Activated T-cell treated with anti-CD3 and anti-CD28 coated beads, Interleukin-2, amount 50 U/mL, for 4 hours (primary cell): ENCODE results near the gene PRKACG. TPM values are rescaled to one million over a fixed set of nuclear protein-coding genes. Genes with fewer than 3 reads are reported as not detected.

Source experiments
- ATAC-seq, 2 donors: fragments of 200-7000 bp; cut with Tn5 transposase; one replicate each; pipeline ENCODE4 v1.10.0; 2021
- DNase-seq: peaks from one replicate; pipeline ENCODE4 v3.0.0-alpha.2; 2020
- H3K27me3 Mint-ChIP-seq: one replicate; pipeline ENCODE4 v1.8.0; 2021; ENCODE audit warnings: low read depth, mixed read lengths
- H3K36me3 Mint-ChIP-seq: one replicate; pipeline ENCODE4 v1.8.0; 2022; ENCODE audit warnings: mixed read lengths; ENCODE audit not compliant: insufficient read depth
- H3K4me1 Mint-ChIP-seq: one replicate; pipeline ENCODE4 v1.8.0; 2021; ENCODE audit warnings: low read depth, mixed read lengths
- H3K4me3 Mint-ChIP-seq: one replicate; pipeline ENCODE4 v1.8.0; 2021; ENCODE audit warnings: mild to moderate bottlenecking, moderate library complexity, mixed read lengths
- H3K9me3 Mint-ChIP-seq: one replicate; pipeline ENCODE4 v1.8.0; 2021; ENCODE audit warnings: mixed read lengths
- total RNA-seq, 3 donors: library from RNA; stranded (reverse); gene quantifications; one replicate each; pipeline ENCODE4 v1.2.1, GENCODE V29; 2021

PRKACG gene
- total RNA-seq, 3 donors from 2014 or later: not detected

- DNase-seq: peak; percentile 80
Measured at GRCh38 chr9:69035438-69036308, 21.8 kb upstream of the PRKACG start, which contains the start of gene FXN. Gene FXN (plus strand): TSS chr9:69035752. CDS start chr9:69035783, 31 bp downstream.

DNA sequence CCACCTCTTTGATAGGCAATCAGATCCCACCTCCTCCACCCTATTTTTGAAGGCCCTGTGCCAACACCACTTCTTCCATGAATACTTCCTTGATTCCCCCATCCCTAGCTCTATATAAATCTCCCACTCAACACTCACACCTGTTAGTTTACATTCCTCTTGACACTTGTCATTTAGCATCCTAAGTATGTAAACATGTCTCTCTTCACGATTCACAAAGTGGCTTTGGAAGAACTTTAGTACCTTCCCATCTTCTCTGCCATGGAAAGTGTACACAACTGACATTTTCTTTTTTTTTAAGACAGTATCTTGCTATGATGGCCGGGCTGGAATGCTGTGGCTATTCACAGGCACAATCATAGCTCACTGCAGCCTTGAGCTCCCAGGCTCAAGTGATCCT lies 20.2 kb upstream of the PRKACG start:
- H3K27me3 Mint-ChIP-seq: no peaks in the 10 kb centered on the region
- H3K4me3 Mint-ChIP-seq: no peak overlapping the region
- H3K4me1 Mint-ChIP-seq: peaks cover 34% of the 10 kb centered on the region
- H3K36me3 Mint-ChIP-seq: peaks cover 2% of the 10 kb centered on the region
- no peak for ATAC-seq
- DNase-seq: no peak
- peaks cover 4% of the 10 kb centered on the region for H3K9me3 Mint-ChIP-seq

More at GRCh38 chr9:69035438-69036308, 21.8 kb upstream of the PRKACG start, which contains the start of gene FXN:
- peaks cover 2% of the 10 kb centered on the region for H3K36me3 Mint-ChIP-seq
- peak; percentile 95 to 96 for ATAC-seq
- peaks cover 21% of the 10 kb centered on the region for H3K4me1 Mint-ChIP-seq
- H3K27me3 Mint-ChIP-seq: no peaks in the 10 kb centered on the region
- H3K4me3 Mint-ChIP-seq: peak within 1 kb of the TSS; percentile 94
- H3K9me3 Mint-ChIP-seq: no peaks in the 10 kb centered on the region

GRCh38 chr9:69030851-69031645 lies 17.1 kb upstream of the PRKACG start:
- Mint-ChIP-seq H3K9me3 (peaks cover 4% of the 10 kb centered on the region), H3K27me3 (no peaks in the 10 kb centered on the region), H3K4me3 (no peak overlapping the region), H3K4me1 (peaks cover 44% of the 10 kb centered on the region), H3K36me3 (no peaks in the 10 kb centered on the region)
- no peak for ATAC-seq
- DNase-seq: no peak

- no peak for DNase-seq
- Mint-ChIP-seq H3K4me1 (peaks cover 40% of the 10 kb centered on the region), H3K9me3 (peaks cover 4% of the 10 kb centered on the region), H3K36me3 (no peaks in the 10 kb centered on the region), H3K4me3 (no peak overlapping the region), H3K27me3 (no peaks in the 10 kb centered on the region)
- no peak for ATAC-seq
Measured at GRCh38 chr9:69029535-69029934, 15.6 kb upstream of the PRKACG start.

DNA sequence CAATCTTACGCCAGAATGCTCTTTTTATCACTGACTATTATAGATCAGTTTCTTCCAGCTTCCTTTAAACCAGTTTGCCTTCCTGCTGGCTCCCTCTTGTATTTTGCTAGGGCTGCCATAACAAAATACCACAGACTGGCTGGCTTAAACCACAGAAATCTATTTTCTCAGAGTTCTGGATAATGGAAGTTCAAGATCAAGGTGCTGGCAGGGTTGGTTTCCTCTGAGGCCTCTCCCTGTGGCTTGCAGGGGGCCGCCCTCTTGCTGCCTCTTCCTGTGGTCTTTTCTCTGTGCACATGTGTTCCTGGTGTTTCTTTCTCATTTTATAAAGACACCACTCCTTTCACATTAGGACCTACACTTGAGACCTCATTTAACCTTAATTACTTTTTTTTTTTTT lies 14.8 kb upstream of the PRKACG start:
- no peaks in the 10 kb centered on the region for H3K36me3 Mint-ChIP-seq
- H3K4me1 Mint-ChIP-seq: peaks cover 42% of the 10 kb centered on the region
- DNase-seq: no peak
- H3K9me3 Mint-ChIP-seq: peaks cover 4% of the 10 kb centered on the region
- H3K27me3 Mint-ChIP-seq: no peaks in the 10 kb centered on the region
- no peak overlapping the region for H3K4me3 Mint-ChIP-seq
- ATAC-seq: no peak

DNA sequence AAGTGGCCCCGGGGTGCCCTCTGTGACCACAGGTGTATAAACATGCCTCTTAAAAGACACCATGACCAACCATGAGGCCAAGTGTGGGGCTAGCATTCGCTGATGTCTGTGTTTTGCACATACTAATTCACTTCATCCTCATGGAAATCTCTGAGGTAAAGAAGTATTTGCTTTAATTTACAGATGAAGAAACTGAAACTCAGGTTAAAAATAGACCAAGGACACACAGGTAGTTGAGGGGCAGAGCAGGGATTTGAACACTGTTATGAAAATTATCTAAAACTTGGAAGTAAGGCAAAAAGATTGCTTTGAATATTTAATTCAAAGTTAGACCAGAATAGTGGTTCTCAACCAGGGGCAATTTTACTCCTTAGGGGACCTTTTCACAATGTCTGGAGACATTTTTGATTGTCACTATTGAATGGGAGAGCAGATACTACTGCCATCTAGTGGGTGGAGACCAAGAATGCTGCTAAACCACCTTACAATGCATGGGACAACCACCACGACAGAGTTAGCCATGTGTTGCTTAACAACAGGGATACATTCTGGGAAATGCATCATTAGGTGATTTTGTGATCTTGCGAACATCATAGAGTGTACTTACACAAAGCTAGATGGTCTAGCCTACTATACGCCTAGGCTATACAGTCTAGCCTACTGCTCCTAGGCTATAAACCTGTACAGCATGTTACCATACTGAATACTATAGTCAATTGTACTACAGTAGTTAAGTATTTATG lies 13.6 kb upstream of the PRKACG start:
- Mint-ChIP-seq H3K27me3 (no peaks in the 10 kb centered on the region), H3K4me1 (peaks cover 42% of the 10 kb centered on the region), H3K9me3 (peaks cover 4% of the 10 kb centered on the region), H3K36me3 (no peaks in the 10 kb centered on the region), H3K4me3 (no peak overlapping the region)
- ATAC-seq: peak; percentile 80 to 83
- peak; percentile 11 for DNase-seq

- no peaks in the 10 kb centered on the region for H3K36me3 Mint-ChIP-seq
- H3K27me3 Mint-ChIP-seq: no peaks in the 10 kb centered on the region
- no peak for DNase-seq
- no peak overlapping the region for H3K4me3 Mint-ChIP-seq
- H3K9me3 Mint-ChIP-seq: no peaks in the 10 kb centered on the region
- peaks cover 43% of the 10 kb centered on the region for H3K4me1 Mint-ChIP-seq
- ATAC-seq: no peak
Measured at GRCh38 chr9:69023650-69024049, 9.7 kb upstream of the PRKACG start.

DNA sequence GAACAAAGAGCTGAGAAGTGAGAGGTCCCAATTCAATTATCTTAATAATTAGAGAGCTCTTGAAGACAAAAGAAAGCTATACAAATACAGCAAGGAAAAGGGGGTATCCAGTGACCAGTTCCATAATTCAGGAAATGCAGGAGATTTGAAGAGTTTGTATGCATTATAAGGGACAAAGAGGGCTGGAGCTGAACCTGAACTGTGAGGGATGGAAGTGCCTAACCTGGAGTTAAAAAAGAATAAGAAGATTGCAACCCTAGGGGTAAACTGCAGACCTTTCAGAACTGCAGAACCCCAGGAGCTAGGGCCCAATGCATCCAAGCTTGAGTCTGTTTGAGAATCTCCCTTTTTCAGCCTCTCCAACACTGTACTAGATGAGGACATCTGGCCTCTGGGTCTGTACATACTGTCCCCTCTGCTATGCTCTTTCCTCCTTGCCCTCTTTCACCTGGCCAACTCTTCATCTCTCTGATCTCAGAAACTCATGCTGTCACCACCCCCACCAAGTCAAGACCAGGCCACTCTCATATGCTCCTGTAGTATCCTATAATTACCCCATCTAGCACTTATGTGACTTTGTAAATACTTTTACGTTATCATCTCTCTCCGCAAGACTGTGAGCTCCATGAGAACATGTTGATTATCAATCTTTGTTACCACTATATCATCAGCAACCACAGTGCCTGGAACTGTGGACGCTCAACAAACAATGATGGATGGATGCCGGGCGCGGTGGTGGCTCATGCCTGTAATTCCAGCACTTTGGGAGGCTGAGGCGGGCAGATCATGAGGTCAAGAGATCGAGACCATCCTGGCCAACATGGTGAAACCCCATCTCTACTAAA lies 6.6 kb upstream of the PRKACG start:
- no peak for DNase-seq
- Mint-ChIP-seq H3K27me3 (no peaks in the 10 kb centered on the region), H3K9me3 (no peaks in the 10 kb centered on the region), H3K4me3 (no peak overlapping the region), H3K4me1 (peaks cover 29% of the 10 kb centered on the region), H3K36me3 (no peaks in the 10 kb centered on the region)
- no peak for ATAC-seq

GRCh38 chr9:69019808-69020207 lies 5.9 kb upstream of the PRKACG start:
- DNase-seq (no peak), ATAC-seq (peak; percentile 21 to 48)
- no peaks in the 10 kb centered on the region for H3K36me3 Mint-ChIP-seq
- H3K9me3 Mint-ChIP-seq: no peaks in the 10 kb centered on the region
- H3K4me3 Mint-ChIP-seq: no peak overlapping the region
- H3K27me3 Mint-ChIP-seq: no peaks in the 10 kb centered on the region
- peaks cover 29% of the 10 kb centered on the region for H3K4me1 Mint-ChIP-seq

DNA sequence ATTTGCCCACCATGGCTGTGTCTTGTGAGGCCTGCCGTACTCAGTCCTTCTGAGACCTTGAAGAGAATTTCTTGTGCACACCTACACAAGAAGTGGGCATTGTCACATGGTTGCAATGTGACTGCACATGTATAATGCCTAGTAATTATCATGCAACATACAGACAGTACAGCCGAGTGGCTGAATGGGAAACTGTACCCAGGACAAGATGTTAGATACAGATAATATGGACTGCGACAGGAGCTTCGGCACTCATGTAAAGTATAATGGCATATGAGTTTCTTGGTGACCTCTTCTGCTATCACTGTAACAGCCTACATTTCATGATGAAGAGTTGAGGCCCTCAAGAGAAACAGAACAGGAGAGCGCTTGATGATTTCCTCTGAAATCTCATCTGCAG lies 4.8 kb upstream of the PRKACG start:
- H3K9me3 Mint-ChIP-seq: no peaks in the 10 kb centered on the region
- ATAC-seq (no peak), DNase-seq (no peak)
- no peak overlapping the region for H3K4me3 Mint-ChIP-seq
- H3K4me1 Mint-ChIP-seq: peaks cover 28% of the 10 kb centered on the region
- H3K27me3 Mint-ChIP-seq: no peaks in the 10 kb centered on the region
- H3K36me3 Mint-ChIP-seq: no peaks in the 10 kb centered on the region

GRCh38 chr9:69016191-69017096 lies 2.5 kb upstream of the PRKACG start:
- no peak for ATAC-seq

GRCh38 chr9:69013382-69013727 lies 558 bp downstream of the PRKACG start:
- Mint-ChIP-seq H3K4me1 (peaks cover 9% of the 10 kb centered on the region), H3K36me3 (no peaks in the 10 kb centered on the region), H3K27me3 (peaks cover 10% of the 10 kb centered on the region), H3K9me3 (no peaks in the 10 kb centered on the region), H3K4me3 (no peak overlapping the region)
- ATAC-seq (no peak), DNase-seq (no peak)

More at GRCh38 chr9:69016191-69017096, 2.5 kb upstream of the PRKACG start:
- Mint-ChIP-seq H3K4me3 (no peak overlapping the region), H3K27me3 (peaks cover 7% of the 10 kb centered on the region), H3K36me3 (no peaks in the 10 kb centered on the region), H3K9me3 (no peaks in the 10 kb centered on the region), H3K4me1 (peaks cover 36% of the 10 kb centered on the region)
- no peak for DNase-seq
